H9 (cell line): Measurements from ENCODE around the gene RNF8. TPM values are rescaled to one million over a fixed set of nuclear protein-coding genes. Genes with fewer than 3 reads are reported as not detected.

Experiments used
- DNase-seq: peaks from one replicate; pipeline ENCODE4 v3.0.0-alpha.2; 2017
- H2AFZ ChIP-seq: one replicate; pipeline ENCODE4 v1.6.1; 2013; ENCODE audit warnings: mild to moderate bottlenecking, low read length, control low read depth, moderate library complexity
- H2AK5ac ChIP-seq: 2 replicates; pipeline ENCODE4 v1.6.1; 2013; ENCODE audit warnings: low read length, control low read depth, mixed read lengths; ENCODE audit not compliant: insufficient read length
- H2BK120ac ChIP-seq: one replicate; pipeline ENCODE4 v1.6.1; 2013; ENCODE audit warnings: low read depth, mild to moderate bottlenecking, low read length, control low read depth, inconsistent platforms; ENCODE audit not compliant: poor library complexity, severe bottlenecking
- H2BK12ac ChIP-seq: 2 replicates; pipeline ENCODE4 v1.6.1; 2013; ENCODE audit warnings: low read length, control low read depth, mixed read lengths, low read depth; ENCODE audit not compliant: insufficient read length
- H2BK15ac ChIP-seq: 2 replicates; pipeline ENCODE4 v1.6.1; 2013; ENCODE audit warnings: low read depth, low read length, control low read depth
- H2BK20ac ChIP-seq: one replicate; pipeline ENCODE4 v1.6.1; 2013; ENCODE audit warnings: low read depth, mild to moderate bottlenecking, low read length, control low read depth, inconsistent platforms; ENCODE audit not compliant: poor library complexity, severe bottlenecking
- H2BK5ac ChIP-seq: 2 replicates; pipeline ENCODE4 v1.6.1; 2013; ENCODE audit warnings: low read length, control low read depth, mixed read lengths; ENCODE audit not compliant: insufficient read length
- H3K14ac ChIP-seq: 2 replicates; pipeline ENCODE4 v1.6.1; 2013; ENCODE audit warnings: low read length, control low read depth; ENCODE audit not compliant: insufficient read depth
- H3K18ac ChIP-seq: 2 replicates; pipeline ENCODE4 v1.6.1; 2013; ENCODE audit warnings: low read depth, mild to moderate bottlenecking, mixed read lengths, low read length, control low read depth; ENCODE audit not compliant: insufficient read length
- H3K23ac ChIP-seq: 2 replicates; pipeline ENCODE4 v1.6.1; 2013; ENCODE audit warnings: low read length, control low read depth, mixed read lengths, low read depth; ENCODE audit not compliant: insufficient read length
- H3K23me2 ChIP-seq: 2 replicates; pipeline ENCODE4 v1.6.1; 2013; ENCODE audit warnings: low read depth, mild to moderate bottlenecking, mixed read lengths, low read length, control low read depth; ENCODE audit not compliant: insufficient read length, poor library complexity, severe bottlenecking
- H3K27ac ChIP-seq: 2 replicates; pipeline ENCODE4 v1.5.1; 2013; ENCODE audit warnings: low read length, control low read depth, mixed read lengths, low read depth; ENCODE audit not compliant: insufficient read length
- H3K27me3 ChIP-seq: 2 replicates; pipeline ENCODE4 v1.6.1; 2013; ENCODE audit warnings: low read length, control low read depth, inconsistent platforms; ENCODE audit not compliant: insufficient read depth
- H3K4ac ChIP-seq: 2 replicates; pipeline ENCODE4 v1.6.1; 2013; ENCODE audit warnings: low read depth, mild to moderate bottlenecking, control low read depth, inconsistent platforms, low read length, moderate library complexity
- H3K4me1 ChIP-seq: 2 replicates; pipeline ENCODE4 v1.6.1; 2013; ENCODE audit warnings: low read length, control low read depth, inconsistent platforms; ENCODE audit not compliant: insufficient read depth
- H3K4me2 ChIP-seq: 2 replicates; pipeline ENCODE4 v1.6.1; 2013; ENCODE audit warnings: low read length, control low read depth, mixed read lengths; ENCODE audit not compliant: insufficient read length, insufficient read depth
- H3K56ac ChIP-seq: 2 replicates; pipeline ENCODE4 v1.6.1; 2013; ENCODE audit warnings: low read depth, mild to moderate bottlenecking, mixed read lengths, low read length, control low read depth; ENCODE audit not compliant: insufficient read length
- H3K79me1 ChIP-seq: 2 replicates; pipeline ENCODE4 v1.6.1; 2013; ENCODE audit warnings: low read depth, mild to moderate bottlenecking, moderate library complexity, low read length, control low read depth, inconsistent platforms; ENCODE audit not compliant: insufficient read depth, poor library complexity, severe bottlenecking
- H3K79me2 ChIP-seq: 2 replicates; pipeline ENCODE4 v1.6.1; 2013; ENCODE audit warnings: low read length, control low read depth, inconsistent platforms; ENCODE audit not compliant: insufficient read depth
- H3K9ac ChIP-seq: 2 replicates; pipeline ENCODE4 v1.6.1; 2013; ENCODE audit warnings: low read length, control low read depth, mixed read lengths; ENCODE audit not compliant: insufficient read length; ENCODE audit errors: extremely low read depth
- H3K9me3 ChIP-seq: one replicate; pipeline ENCODE4 v1.6.1; 2013; ENCODE audit warnings: low read depth, low read length, inconsistent platforms; ENCODE audit not compliant: control insufficient read depth
- H3T11ph ChIP-seq: one replicate; pipeline ENCODE4 v1.6.1; 2013; ENCODE audit warnings: mild to moderate bottlenecking, low read length, control low read depth, inconsistent platforms
- H4K20me1 ChIP-seq: one replicate; pipeline ENCODE4 v1.6.1; 2013; ENCODE audit not compliant: control insufficient read depth, insufficient read length, insufficient read depth
- H4K5ac ChIP-seq: 2 replicates; pipeline ENCODE4 v1.6.1; 2013; ENCODE audit warnings: low read depth, mild to moderate bottlenecking, mixed read lengths, low read length, control low read depth; ENCODE audit not compliant: insufficient read length
- H4K8ac ChIP-seq: replicated peaks from 2 replicates; pipeline ENCODE4 v1.6.1; 2013; ENCODE audit warnings: low read length, control low read depth, mixed read lengths, low read depth; ENCODE audit not compliant: insufficient read length
- H4K91ac ChIP-seq: 2 replicates; pipeline ENCODE4 v1.6.1; 2013; ENCODE audit warnings: low read depth, mild to moderate bottlenecking, moderate library complexity, mixed read lengths, low read length, control low read depth; ENCODE audit not compliant: insufficient read length
- H3K27ac Mint-ChIP-seq, 3 experiments: 2 replicates in 2 of 3; 3 replicates in 1 of 3; pipeline ENCODE4 v1.8.0; 2020 to 2021; ENCODE audit warnings: mixed read lengths in 3 of 3, mild to moderate bottlenecking in 1 of 3, moderate library complexity in 1 of 3
- H3K27me3 Mint-ChIP-seq: 2 replicates; pipeline ENCODE4 v1.8.0; 2021; ENCODE audit warnings: low read depth, mild to moderate bottlenecking, moderate library complexity, mixed read lengths
- H3K36me3 Mint-ChIP-seq, 3 experiments: 2 replicates in 2 of 3; 3 replicates in 1 of 3; pipeline ENCODE4 v1.8.0; 2020 to 2021; ENCODE audit warnings: low read depth in 3 of 3, mixed read lengths in 3 of 3; ENCODE audit not compliant: insufficient read depth in 1 of 3
- H3K4me1 Mint-ChIP-seq, 2 experiments: 2 replicates each; pipeline ENCODE4 v1.8.0; 2020; ENCODE audit warnings: mixed read lengths in 2 of 2
- H3K4me3 Mint-ChIP-seq, 2 experiments: 2 replicates in 1 of 2; 3 replicates in 1 of 2; pipeline ENCODE4 v1.8.0; 2020 to 2021; ENCODE audit warnings: mild to moderate bottlenecking in 2 of 2, mixed read lengths in 2 of 2, moderate library complexity in 1 of 2
- H3K9me3 Mint-ChIP-seq, 2 experiments: 2 replicates in 1 of 2; 3 replicates in 1 of 2; pipeline ENCODE4 v1.8.0; 2020; ENCODE audit warnings: mild to moderate bottlenecking in 2 of 2, mixed read lengths in 2 of 2, moderate library complexity in 1 of 2
- WGBS: extraction: QIAGEN DNeasy Blood & Tissue Kit; methylation state at CpG from one replicate; pipeline ENCODE4 v1.1.7; 2013; ENCODE audit warnings: missing lambda C conversion rate, low lambda C conversion rate, mixed read lengths; ENCODE audit not compliant: insufficient read length; ENCODE audit errors: extremely low coverage; 5-methylcytosine and 5-hydroxymethylcytosine counted together
- total RNA-seq: library from RNA; stranded (reverse); gene quantifications from 2 replicates; pipeline ENCODE4 v1.2.1, GENCODE V29; 2021
- TF ChIP-seq, protein P1 (sequence below): fragments of 200-600 bp; sonication (generic); conservative IDR thresholded peaks from 3 replicates; pipeline ENCODE4 v1.8.0; 2021; ENCODE audit warnings: antibody characterized with exemption, mild to moderate bottlenecking

The RNF8 gene
- total RNA-seq, 1 experiment from 2014 or later, result 34.7 TPM

DNA sequence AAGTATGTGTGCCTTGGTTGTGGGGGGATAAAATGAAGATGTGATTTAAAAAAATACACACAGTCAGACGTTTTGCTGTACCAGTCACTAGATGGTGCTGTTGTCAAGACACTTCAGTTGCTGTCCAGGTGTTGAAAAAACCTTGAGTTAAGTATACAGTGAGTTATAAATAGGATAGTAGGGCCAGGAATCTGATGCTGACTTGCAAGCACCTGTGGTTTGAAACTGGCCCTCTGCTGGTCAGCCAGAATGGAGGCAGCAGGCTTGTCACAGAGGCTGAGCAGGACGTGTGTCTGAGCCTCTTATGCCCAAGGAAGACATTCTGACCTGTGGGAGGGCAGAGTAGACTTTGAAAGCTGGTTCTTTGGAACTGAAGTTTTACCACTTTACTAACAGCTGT, 27.8 kb downstream of the RNF8 start:
- H3K27me3 ChIP-seq, result no peaks in the 10 kb centered on the region
- H3K79me2 ChIP-seq, result no peaks in the 10 kb centered on the region
- no peak overlapping the region for H4K91ac ChIP-seq
- H3K27ac ChIP-seq, result no peak overlapping the region
- no peak overlapping the region for H2BK15ac ChIP-seq
- peaks cover 13 to 55% (median 23%) of the 10 kb centered on the region in 3 experiments; a peak in 6 of 7 replicates for H3K36me3 Mint-ChIP-seq
- H4K5ac ChIP-seq, result no peak overlapping the region
- no peaks in the 10 kb centered on the region for H3K23me2 ChIP-seq
- no CpG with 5 or more reads among the region's 2 CpGs for WGBS
- H3K27ac Mint-ChIP-seq, result peak overlapping the region in 1 of 3 experiments; percentile 1; a peak in 1 of 7 replicates
- H3K79me1 ChIP-seq, result no peaks in the 10 kb centered on the region
- H2AFZ ChIP-seq, result no peak overlapping the region
- H2BK20ac ChIP-seq, result no peak overlapping the region
- no peak overlapping the region for H3K4me2 ChIP-seq
- H3T11ph ChIP-seq, result no peak overlapping the region
- H3K9me3 Mint-ChIP-seq, result no peaks in the 10 kb centered on the region
- no peak overlapping the region for H3K23ac ChIP-seq
- DNase-seq, result peak; percentile 78
- H3K4me1 ChIP-seq, result no peaks in the 10 kb centered on the region
- H3K9ac ChIP-seq, result no peak overlapping the region
- no peak overlapping the region for H3K18ac ChIP-seq
- H2BK120ac ChIP-seq, result no peak overlapping the region
- no peak overlapping the region for H3K56ac ChIP-seq
- no peak overlapping the region for H4K8ac ChIP-seq
- no peak overlapping the region for H3K4ac ChIP-seq
- no peak overlapping the region for H3K14ac ChIP-seq
- no peak overlapping the region for H3K4me3 Mint-ChIP-seq
- TF ChIP-seq, protein P1, sequence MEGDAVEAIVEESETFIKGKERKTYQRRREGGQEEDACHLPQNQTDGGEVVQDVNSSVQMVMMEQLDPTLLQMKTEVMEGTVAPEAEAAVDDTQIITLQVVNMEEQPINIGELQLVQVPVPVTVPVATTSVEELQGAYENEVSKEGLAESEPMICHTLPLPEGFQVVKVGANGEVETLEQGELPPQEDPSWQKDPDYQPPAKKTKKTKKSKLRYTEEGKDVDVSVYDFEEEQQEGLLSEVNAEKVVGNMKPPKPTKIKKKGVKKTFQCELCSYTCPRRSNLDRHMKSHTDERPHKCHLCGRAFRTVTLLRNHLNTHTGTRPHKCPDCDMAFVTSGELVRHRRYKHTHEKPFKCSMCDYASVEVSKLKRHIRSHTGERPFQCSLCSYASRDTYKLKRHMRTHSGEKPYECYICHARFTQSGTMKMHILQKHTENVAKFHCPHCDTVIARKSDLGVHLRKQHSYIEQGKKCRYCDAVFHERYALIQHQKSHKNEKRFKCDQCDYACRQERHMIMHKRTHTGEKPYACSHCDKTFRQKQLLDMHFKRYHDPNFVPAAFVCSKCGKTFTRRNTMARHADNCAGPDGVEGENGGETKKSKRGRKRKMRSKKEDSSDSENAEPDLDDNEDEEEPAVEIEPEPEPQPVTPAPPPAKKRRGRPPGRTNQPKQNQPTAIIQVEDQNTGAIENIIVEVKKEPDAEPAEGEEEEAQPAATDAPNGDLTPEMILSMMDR, result peak; percentile 87
- no peaks in the 10 kb centered on the region for H3K27me3 Mint-ChIP-seq
- no peak overlapping the region for H2BK12ac ChIP-seq
- no peaks in the 10 kb centered on the region for H3K9me3 ChIP-seq
- no peaks in the 10 kb centered on the region for H4K20me1 ChIP-seq
- no peaks in the 10 kb centered on the region for H3K4me1 Mint-ChIP-seq
- no peak overlapping the region for H2AK5ac ChIP-seq
- H2BK5ac ChIP-seq, result no peak overlapping the region
